OCI-LY3 (cell line): ENCODE measurements around the gene RBBP8NL.

Experiments
- H2AFZ ChIP-seq: fragments of 200-600, 300-600 bp; shearing (Covaris generic); 2 replicates; pipeline ENCODE4 v1.6.0; 2014; ENCODE audit warnings: antibody characterized with exemption, low read depth, low read length
- H3K27ac ChIP-seq: fragments of 200-600, 300-600 bp; sonication (generic); 2 replicates; pipeline ENCODE4 v1.5.1; 2014; ENCODE audit warnings: mild to moderate bottlenecking, low read length, moderate library complexity, mixed read lengths
- H3K27me3 ChIP-seq: fragments of 200-600, 300-600 bp; sonication (generic); 2 replicates; pipeline ENCODE4 v1.6.1; 2014; ENCODE audit warnings: low read depth, low read length, mixed read lengths
- H3K36me3 ChIP-seq: fragments of 200-600, 300-600 bp; sonication (generic); replicated peaks from 2 replicates; pipeline ENCODE3; 2014; ENCODE audit warnings: low read depth, low read length, mixed read lengths
- H3K4me1 ChIP-seq: fragments of 300-600, 200-600 bp; sonication (generic); 2 replicates; pipeline ENCODE4 v1.6.1; 2014; ENCODE audit warnings: low read length, mixed read lengths
- H3K4me2 ChIP-seq: fragments of 200-600, 300-600 bp; sonication (generic); 2 replicates; pipeline ENCODE4 v1.6.1; 2014; ENCODE audit warnings: low read length, mixed read lengths
- H3K4me3 ChIP-seq: fragments of 300-600, 200-600 bp; sonication (generic); 2 replicates; pipeline ENCODE4 v1.5.1; 2014; ENCODE audit warnings: antibody characterized with exemption, mild to moderate bottlenecking, low read length, moderate library complexity
- H3K79me2 ChIP-seq: fragments of 300-600, 200-600 bp; shearing (Covaris generic); 2 replicates; pipeline ENCODE4 v1.6.1; 2014; ENCODE audit warnings: mild to moderate bottlenecking, low read length, mixed read lengths
- H3K9ac ChIP-seq: fragments of 300-600, 200-600 bp; shearing (Covaris generic); 2 replicates; pipeline ENCODE4 v1.6.0; 2014; ENCODE audit warnings: mild to moderate bottlenecking, low read length, moderate library complexity
- H3K9me3 ChIP-seq: fragments of 200-600, 300-600 bp; shearing (Covaris generic); 2 replicates; pipeline ENCODE4 v1.6.1; 2014; ENCODE audit warnings: low read length, mixed read lengths; ENCODE audit not compliant: insufficient read depth
- H4K20me1 ChIP-seq: fragments of 200-600, 300-600 bp; sonication (generic); 2 replicates; pipeline ENCODE4 v1.6.1; 2016; ENCODE audit warnings: low read length, mixed read lengths; ENCODE audit not compliant: insufficient read depth
- CTCF ChIP-seq: fragments of 200-600, 300-600 bp; sonication (generic); IDR thresholded peaks from 2 replicates; pipeline ENCODE4 v1.5.1; 2014; ENCODE audit warnings: antibody characterized with exemption, low read length, low read depth
- EZH2phosphoT487 ChIP-seq: fragments of 200-600 bp; shearing (Covaris generic); IDR thresholded peaks from 2 replicates; pipeline ENCODE4 v1.6.1; 2018; ENCODE audit warnings: antibody characterized with exemption, mixed run types, low read depth

Gene RBBP8NL

GRCh38 chr20:62448038-62448437, 20.7 kb upstream of the RBBP8NL start:
- Histone ChIP-seq H4K20me1 (no peaks in the 10 kb centered on the region), H3K27ac (no peak overlapping the region), H3K4me1 (no peaks in the 10 kb centered on the region), H3K9me3 (no peaks in the 10 kb centered on the region), H3K4me2 (no peak overlapping the region), H3K79me2 (no peaks in the 10 kb centered on the region), H3K9ac (no peak overlapping the region), H3K36me3 (no peaks in the 10 kb centered on the region), H3K4me3 (no peak overlapping the region), H2AFZ (no peak overlapping the region), H3K27me3 (peaks cover 17% of the 10 kb centered on the region)
- TF ChIP-seq CTCF (no peak), EZH2phosphoT487 (no peak)

DNA sequence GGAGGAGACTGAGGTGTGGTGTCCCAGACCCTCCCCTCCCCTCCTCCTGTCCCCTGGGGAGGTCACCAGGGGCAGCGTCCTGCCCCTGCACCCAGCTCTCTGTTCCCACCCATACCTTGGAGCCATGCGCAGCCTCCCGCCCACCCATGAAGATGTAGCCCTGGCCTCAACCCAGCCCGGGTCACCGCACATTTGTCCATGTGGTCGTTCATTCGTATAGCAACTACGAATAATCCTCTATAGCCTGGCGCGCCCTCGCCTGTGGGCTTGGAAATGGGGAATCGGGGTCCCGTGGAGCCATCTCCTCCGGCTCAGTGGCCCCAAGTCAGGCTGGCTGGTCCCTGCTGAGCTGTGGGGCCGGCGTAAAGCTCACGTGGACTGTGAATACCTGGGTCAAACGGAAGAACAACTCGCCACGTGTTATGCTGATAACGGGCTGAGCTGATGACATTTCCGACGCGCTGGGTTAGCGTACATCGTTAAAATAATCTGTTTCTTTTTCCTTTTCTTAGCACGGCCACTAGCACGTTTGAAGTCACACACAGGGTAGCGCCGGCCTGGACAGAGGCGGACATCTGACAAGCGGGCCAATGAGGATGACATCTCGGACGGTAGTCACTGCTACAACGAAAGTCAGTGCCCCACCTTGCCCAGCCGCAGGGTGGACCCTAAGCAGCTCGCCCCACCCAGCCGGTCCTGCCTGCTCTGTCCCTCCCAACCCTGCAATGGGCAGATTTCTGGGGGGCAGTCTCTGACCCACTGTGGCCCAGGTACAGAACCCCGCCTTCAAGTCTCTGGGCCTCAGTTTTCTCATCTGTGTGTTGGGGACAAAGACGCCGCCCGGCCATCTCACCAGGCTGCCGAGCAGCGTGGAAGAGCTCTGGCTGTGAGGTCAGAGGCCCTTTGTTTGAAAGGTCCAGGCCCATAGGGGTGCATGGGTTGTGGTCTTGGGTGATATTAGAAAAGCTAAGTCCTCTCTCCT, 19.8 kb upstream of the RBBP8NL start:
- no peak overlapping the region for H3K4me2 ChIP-seq
- no peaks in the 10 kb centered on the region for H3K36me3 ChIP-seq
- no peak overlapping the region for H3K4me3 ChIP-seq
- H3K9me3 ChIP-seq, result no peaks in the 10 kb centered on the region
- H3K4me1 ChIP-seq, result no peaks in the 10 kb centered on the region
- no peak overlapping the region for H3K9ac ChIP-seq
- H3K27ac ChIP-seq, result no peak overlapping the region
- H3K27me3 ChIP-seq, result peaks cover 8% of the 10 kb centered on the region; the same call in 1 of the 2 replicates
- TF ChIP-seq CTCF (no peak), EZH2phosphoT487 (no peak)
- H3K79me2 ChIP-seq, result no peaks in the 10 kb centered on the region
- no peaks in the 10 kb centered on the region for H4K20me1 ChIP-seq
- no peak overlapping the region for H2AFZ ChIP-seq

GRCh38 chr20:62446481-62446880, 19.1 kb upstream of the RBBP8NL start:
- Histone ChIP-seq H3K4me2 (no peak overlapping the region), H3K4me3 (no peak overlapping the region), H3K4me1 (no peaks in the 10 kb centered on the region), H3K9me3 (no peaks in the 10 kb centered on the region), H4K20me1 (no peaks in the 10 kb centered on the region), H3K9ac (no peak overlapping the region), H3K36me3 (no peaks in the 10 kb centered on the region), H3K27me3 (peaks cover 10% of the 10 kb centered on the region), H3K27ac (no peak overlapping the region), H3K79me2 (no peaks in the 10 kb centered on the region), H2AFZ (no peak overlapping the region)
- TF ChIP-seq EZH2phosphoT487 (no peak), CTCF (no peak)

GRCh38 chr20:62445553-62446340, 18.4 kb upstream of the RBBP8NL start:
- Histone ChIP-seq H3K9ac (no peak overlapping the region), H3K4me1 (no peaks in the 10 kb centered on the region), H3K9me3 (no peaks in the 10 kb centered on the region), H3K36me3 (no peaks in the 10 kb centered on the region), H3K27me3 (peaks cover 16% of the 10 kb centered on the region), H4K20me1 (no peaks in the 10 kb centered on the region), H2AFZ (no peak overlapping the region), H3K4me3 (no peak overlapping the region), H3K27ac (no peak overlapping the region), H3K4me2 (no peak overlapping the region), H3K79me2 (no peaks in the 10 kb centered on the region)
- TF ChIP-seq EZH2phosphoT487 (no peak), CTCF (no peak)
